ENCODE data around the gene HTR6. TPM values are rescaled to one million over a fixed set of nuclear protein-coding genes. Genes with fewer than 3 reads are reported as not detected.

HTR6 gene
- polyA plus RNA-seq, 1 donor from 2014 or later, result not detected

DNA sequence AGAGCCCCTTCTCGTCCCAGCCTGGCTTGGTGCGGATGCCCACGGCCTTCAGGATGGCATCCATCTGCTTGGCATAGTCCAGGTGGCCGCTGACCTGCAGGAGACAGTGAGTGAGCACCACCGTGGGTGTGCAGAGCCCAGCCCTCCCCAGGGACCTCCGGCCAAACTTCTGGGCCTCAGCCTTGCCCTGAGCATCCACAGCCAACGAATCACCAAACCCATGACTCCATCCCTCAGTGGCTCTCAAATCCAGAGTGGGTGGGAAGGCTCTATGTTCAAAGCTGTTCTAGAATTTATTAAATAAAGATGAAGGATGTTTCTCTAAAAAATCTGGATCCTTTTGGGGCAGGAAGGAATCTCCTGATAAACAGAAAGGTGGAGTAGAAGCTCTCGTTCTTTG, 18.7 kb downstream of the HTR6 start:
- no peak overlapping the region for H3K27ac ChIP-seq (ENCODE audit: low read length)
- TF ChIP-seq EZH2 (IDR thresholded peaks at IDR 0.05; ENCODE audit: borderline replicate concordance, insufficient read depth, low read length, poor library complexity, severe bottlenecking) (no peak), POLR2AphosphoS5 (IDR thresholded peaks at IDR 0.05) (no peak), TAF1 (IDR thresholded peaks at IDR 0.05; ENCODE audit: low read depth) (no peak), RAD21 (conservative IDR thresholded peaks at IDR 0.05) (no peak), MXI1 (conservative IDR thresholded peaks at IDR 0.05; ENCODE audit: poor library complexity, severe bottlenecking) (no peak), EP300 (conservative IDR thresholded peaks at IDR 0.05; ENCODE audit: poor library complexity, severe bottlenecking) (no peak), SMC3 (conservative IDR thresholded peaks at IDR 0.05; ENCODE audit: poor library complexity) (no peak)
- TF ChIP-seq, protein P1, sequence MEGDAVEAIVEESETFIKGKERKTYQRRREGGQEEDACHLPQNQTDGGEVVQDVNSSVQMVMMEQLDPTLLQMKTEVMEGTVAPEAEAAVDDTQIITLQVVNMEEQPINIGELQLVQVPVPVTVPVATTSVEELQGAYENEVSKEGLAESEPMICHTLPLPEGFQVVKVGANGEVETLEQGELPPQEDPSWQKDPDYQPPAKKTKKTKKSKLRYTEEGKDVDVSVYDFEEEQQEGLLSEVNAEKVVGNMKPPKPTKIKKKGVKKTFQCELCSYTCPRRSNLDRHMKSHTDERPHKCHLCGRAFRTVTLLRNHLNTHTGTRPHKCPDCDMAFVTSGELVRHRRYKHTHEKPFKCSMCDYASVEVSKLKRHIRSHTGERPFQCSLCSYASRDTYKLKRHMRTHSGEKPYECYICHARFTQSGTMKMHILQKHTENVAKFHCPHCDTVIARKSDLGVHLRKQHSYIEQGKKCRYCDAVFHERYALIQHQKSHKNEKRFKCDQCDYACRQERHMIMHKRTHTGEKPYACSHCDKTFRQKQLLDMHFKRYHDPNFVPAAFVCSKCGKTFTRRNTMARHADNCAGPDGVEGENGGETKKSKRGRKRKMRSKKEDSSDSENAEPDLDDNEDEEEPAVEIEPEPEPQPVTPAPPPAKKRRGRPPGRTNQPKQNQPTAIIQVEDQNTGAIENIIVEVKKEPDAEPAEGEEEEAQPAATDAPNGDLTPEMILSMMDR (IDR thresholded peaks at IDR 0.05; ENCODE audit: poor library complexity, severe bottlenecking), result no peak
- TF ChIP-seq, protein P2, sequence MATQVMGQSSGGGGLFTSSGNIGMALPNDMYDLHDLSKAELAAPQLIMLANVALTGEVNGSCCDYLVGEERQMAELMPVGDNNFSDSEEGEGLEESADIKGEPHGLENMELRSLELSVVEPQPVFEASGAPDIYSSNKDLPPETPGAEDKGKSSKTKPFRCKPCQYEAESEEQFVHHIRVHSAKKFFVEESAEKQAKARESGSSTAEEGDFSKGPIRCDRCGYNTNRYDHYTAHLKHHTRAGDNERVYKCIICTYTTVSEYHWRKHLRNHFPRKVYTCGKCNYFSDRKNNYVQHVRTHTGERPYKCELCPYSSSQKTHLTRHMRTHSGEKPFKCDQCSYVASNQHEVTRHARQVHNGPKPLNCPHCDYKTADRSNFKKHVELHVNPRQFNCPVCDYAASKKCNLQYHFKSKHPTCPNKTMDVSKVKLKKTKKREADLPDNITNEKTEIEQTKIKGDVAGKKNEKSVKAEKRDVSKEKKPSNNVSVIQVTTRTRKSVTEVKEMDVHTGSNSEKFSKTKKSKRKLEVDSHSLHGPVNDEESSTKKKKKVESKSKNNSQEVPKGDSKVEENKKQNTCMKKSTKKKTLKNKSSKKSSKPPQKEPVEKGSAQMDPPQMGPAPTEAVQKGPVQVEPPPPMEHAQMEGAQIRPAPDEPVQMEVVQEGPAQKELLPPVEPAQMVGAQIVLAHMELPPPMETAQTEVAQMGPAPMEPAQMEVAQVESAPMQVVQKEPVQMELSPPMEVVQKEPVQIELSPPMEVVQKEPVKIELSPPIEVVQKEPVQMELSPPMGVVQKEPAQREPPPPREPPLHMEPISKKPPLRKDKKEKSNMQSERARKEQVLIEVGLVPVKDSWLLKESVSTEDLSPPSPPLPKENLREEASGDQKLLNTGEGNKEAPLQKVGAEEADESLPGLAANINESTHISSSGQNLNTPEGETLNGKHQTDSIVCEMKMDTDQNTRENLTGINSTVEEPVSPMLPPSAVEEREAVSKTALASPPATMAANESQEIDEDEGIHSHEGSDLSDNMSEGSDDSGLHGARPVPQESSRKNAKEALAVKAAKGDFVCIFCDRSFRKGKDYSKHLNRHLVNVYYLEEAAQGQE (IDR thresholded peaks at IDR 0.05; ENCODE audit: borderline replicate concordance), result no peak
- H3K4me2 ChIP-seq (ENCODE audit: low read length), result no peak overlapping the region
- no peaks in the 10 kb centered on the region for H3K9me2 ChIP-seq (ENCODE audit: insufficient read depth, low read length)
- no peaks in the 10 kb centered on the region for H3F3A ChIP-seq (ENCODE audit: insufficient read depth, low read length, poor library complexity, severe bottlenecking)
- no peaks in the 10 kb centered on the region for H3K79me2 ChIP-seq (replicated peaks; ENCODE audit: insufficient read depth, low read length)
- no peaks in the 10 kb centered on the region for H3K36me3 ChIP-seq (ENCODE audit: insufficient read depth, low read length)
- H3K4me3 ChIP-seq (ENCODE audit: low read length), result no peak overlapping the region
- no peaks in the 10 kb centered on the region for H3K27me3 ChIP-seq (ENCODE audit: insufficient read depth, low read depth, low read length)
- no peaks in the 10 kb centered on the region for H3K9me3 ChIP-seq (ENCODE audit: low read length)
- no peak overlapping the region for H3K9ac ChIP-seq (ENCODE audit: low read length)
- no peaks in the 10 kb centered on the region for H4K20me1 ChIP-seq (ENCODE audit: insufficient read depth)
- H2AFZ ChIP-seq (ENCODE audit: low read depth, low read length), result no peak overlapping the region

DNA sequence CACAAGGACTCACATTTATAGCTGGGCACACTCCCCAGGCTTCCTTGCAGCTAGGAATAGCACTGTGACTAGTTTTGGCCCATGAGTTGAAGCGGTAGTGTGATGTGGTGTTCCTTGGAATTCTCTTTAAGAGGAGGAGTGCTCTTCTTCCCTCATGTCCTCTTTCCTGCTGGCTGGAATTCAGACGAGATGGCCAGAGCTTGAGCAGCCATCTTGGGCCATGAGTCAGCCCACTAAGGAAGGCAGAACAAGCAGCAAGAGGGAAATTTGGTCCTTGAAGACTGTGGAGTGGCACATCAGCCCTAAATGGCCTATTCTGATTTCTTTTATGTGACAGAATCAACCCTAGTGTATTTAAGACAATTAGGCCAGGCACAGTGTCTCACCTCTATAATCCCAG, 20.0 kb downstream of the HTR6 start:
- Histone ChIP-seq H3K9me3 (ENCODE audit: low read length) (no peaks in the 10 kb centered on the region), H3K9me2 (ENCODE audit: insufficient read depth, low read length) (no peaks in the 10 kb centered on the region), H3F3A (ENCODE audit: insufficient read depth, low read length, poor library complexity, severe bottlenecking) (no peaks in the 10 kb centered on the region), H3K9ac (ENCODE audit: low read length) (no peak overlapping the region), H3K79me2 (replicated peaks; ENCODE audit: insufficient read depth, low read length) (no peaks in the 10 kb centered on the region), H3K27ac (ENCODE audit: low read length) (no peak overlapping the region), H3K4me3 (ENCODE audit: low read length) (no peak overlapping the region), H3K27me3 (ENCODE audit: insufficient read depth, low read depth, low read length) (no peaks in the 10 kb centered on the region), H4K20me1 (ENCODE audit: insufficient read depth) (no peaks in the 10 kb centered on the region), H3K36me3 (ENCODE audit: insufficient read depth, low read length) (no peaks in the 10 kb centered on the region), H3K4me2 (ENCODE audit: low read length) (no peak overlapping the region), H2AFZ (ENCODE audit: low read depth, low read length) (no peak overlapping the region)
- no peak for TF ChIP-seq EZH2 (IDR thresholded peaks at IDR 0.05; ENCODE audit: borderline replicate concordance, insufficient read depth, low read length, poor library complexity, severe bottlenecking)
- no peak for TF ChIP-seq EP300 (conservative IDR thresholded peaks at IDR 0.05; ENCODE audit: poor library complexity, severe bottlenecking)
- no peak for TF ChIP-seq SMC3 (conservative IDR thresholded peaks at IDR 0.05; ENCODE audit: poor library complexity)
- no peak for TF ChIP-seq RAD21 (conservative IDR thresholded peaks at IDR 0.05)
- TF ChIP-seq, protein P2 (IDR thresholded peaks at IDR 0.05; ENCODE audit: borderline replicate concordance), result no peak

Measured in neural cell (in vitro differentiated cells).